ENCODE measurements around the gene PCDH15. TPM values are rescaled to one million over a fixed set of nuclear protein-coding genes. Genes with fewer than 3 reads are reported as not detected.

Gene PCDH15
- total and polyA plus RNA-seq, 2 of the 4 experiments (the other 2 are of a cell fraction): not detected

GRCh38 chr10:54477738-54478137 lies 323.3 kb downstream of the PCDH15 start:
- no peak overlapping the region for H3K14ac ChIP-seq (replicated peaks; ENCODE audit: low read depth, low read length)
- H4K8ac ChIP-seq (ENCODE audit: low read depth in 2 of 2, low read length in 2 of 2): no peak overlapping the region
- WGBS, 2 experiments (ENCODE audit: extremely low coverage in 2 of 2, insufficient read length in 1 of 2): no CpG with 5 or more reads among the region's 4 CpGs
- no peaks in the 10 kb centered on the region for H4K20me1 ChIP-seq (ENCODE audit: insufficient read depth, low read length)
- H3K9ac ChIP-seq (ENCODE audit: low read depth, low read length): no peak overlapping the region
- H3K9me1 ChIP-seq (ENCODE audit: insufficient read depth, low read length): no peaks in the 10 kb centered on the region
- H2AFZ ChIP-seq (replicated peaks; ENCODE audit: low read length, poor library complexity): no peak overlapping the region
- no peaks in the 10 kb centered on the region for H3K9me3 ChIP-seq (ENCODE audit: control insufficient read depth, insufficient read depth, low read length)
- ChIA-PET POLR2A (ENCODE audit: unreplicated experiment) (no interaction called here), CTCF (no interaction called here)
- no peak overlapping the region for H2BK5ac ChIP-seq (ENCODE audit: low read depth, low read length, poor library complexity, severe bottlenecking)
- no peak overlapping the region for H4K5ac ChIP-seq (ENCODE audit: low read depth, low read length)
- no peak overlapping the region for H3K4me3 ChIP-seq (ENCODE audit: insufficient read depth, low read depth, low read length)
- dilution Hi-C loops (cut with HindIII; ENCODE audit: low sequenced_read_pairs, unreplicated experiment) (no loop called here), in situ Hi-C loops (cut with MboI; ENCODE audit: low sequenced_read_pairs) (no loop called here), intact Hi-C loops (cut with micrococcal nuclease) (no loop called here)
- no peak overlapping the region for H3K4ac ChIP-seq (ENCODE audit: low read depth, low read length)
- no peak overlapping the region for H3K18ac ChIP-seq (ENCODE audit: low read depth, low read length)
- H2AK5ac ChIP-seq (ENCODE audit: low read depth, low read length): no peak overlapping the region
- H4K91ac ChIP-seq (ENCODE audit: insufficient read depth, low read depth, low read length): no peak overlapping the region
- H3K79me1 ChIP-seq (ENCODE audit: low read depth in 1 of 2, low read length in 2 of 2): no peaks in the 10 kb centered on the region
- no peak overlapping the region for H3K23ac ChIP-seq (ENCODE audit: low read depth, low read length)
- H3K27me3 ChIP-seq (ENCODE audit: control insufficient read depth, insufficient read depth, low read length): no peaks in the 10 kb centered on the region
- H3K56ac ChIP-seq (ENCODE audit: extremely low read depth, insufficient read depth, low read length): no peak overlapping the region
- no peaks in the 10 kb centered on the region for H3K4me1 ChIP-seq (ENCODE audit: control insufficient read depth, insufficient read depth, low read length)
- ATAC-seq (ENCODE audit: low read depth) (no peak), DNase-seq (no peak)
- H2AK9ac ChIP-seq (replicated peaks; ENCODE audit: low read depth, low read length, poor library complexity): no peak overlapping the region
- TF ChIP-seq CEBPB (IDR thresholded peaks at IDR 0.05; ENCODE audit: low read depth, low read length) (peak; percentile 75), FOS (IDR thresholded peaks at IDR 0.05; ENCODE audit: low read depth, low read length) (no peak)
- H2BK15ac ChIP-seq (ENCODE audit: low read depth, low read length): no peak overlapping the region
- BruUV-seq (replicated peaks): no TSS peak
- no peaks in the 10 kb centered on the region for H3K36me3 ChIP-seq (ENCODE audit: control insufficient read depth, insufficient read depth, low read length)
- no peak overlapping the region for H3K4me2 ChIP-seq (ENCODE audit: low read depth, low read length)
- H3K27ac ChIP-seq (ENCODE audit: insufficient read depth, low read length): no peak overlapping the region
- no peak overlapping the region for H2BK20ac ChIP-seq (ENCODE audit: low read depth, low read length)
- no peak overlapping the region for H2BK120ac ChIP-seq (ENCODE audit: low read depth, low read length)

All from IMR-90 (cell line).